Astrocyte (in vitro differentiated cells and primary cell): ENCODE data around the gene SLC4A2. TPM values are rescaled to one million over a fixed set of nuclear protein-coding genes. Genes with fewer than 3 reads are reported as not detected.

Experiments used
- DNase-seq: peaks from one replicate; pipeline ENCODE4 v3.0.0-alpha.2; 2010; ENCODE audit warnings: low read depth
- FAIRE-seq: peaks from 2 replicates; lab custom pipeline; 2011; peaks lifted over from hg19 to GRCh38; lab: Jason Lieb, UNC
- H2AFZ ChIP-seq: 2 replicates; pipeline ENCODE4 v1.6.0; 2012; ENCODE audit warnings: low read depth, low read length, inconsistent platforms
- H3K27ac ChIP-seq: 2 replicates; pipeline ENCODE4 v1.5.1; 2011; ENCODE audit warnings: low read depth, low read length, inconsistent platforms
- H3K27me3 ChIP-seq: 2 replicates; pipeline ENCODE4 v1.6.0; 2011; ENCODE audit warnings: low read length, inconsistent platforms; ENCODE audit not compliant: insufficient read depth
- H3K36me3 ChIP-seq: 2 replicates; pipeline ENCODE4 v1.5.1; 2011; ENCODE audit warnings: low read length, inconsistent platforms; ENCODE audit not compliant: insufficient read depth
- H3K4me1 ChIP-seq: 2 replicates; pipeline ENCODE4 v1.5.1; 2011; ENCODE audit warnings: low read length, inconsistent platforms; ENCODE audit not compliant: insufficient read depth
- H3K4me2 ChIP-seq: 2 replicates; pipeline ENCODE4 v1.6.0; 2012; ENCODE audit warnings: low read length, inconsistent platforms
- H3K4me3 ChIP-seq: 2 replicates; pipeline ENCODE4 v1.5.1; 2011; ENCODE audit warnings: low read depth, mild to moderate bottlenecking, low read length, inconsistent platforms; ENCODE audit not compliant: insufficient read depth
- H3K79me2 ChIP-seq: 2 replicates; pipeline ENCODE4 v1.6.0; 2012; ENCODE audit warnings: mild to moderate bottlenecking, low read length, inconsistent platforms; ENCODE audit not compliant: insufficient read depth
- H3K9ac ChIP-seq: 2 replicates; pipeline ENCODE4 v1.6.0; 2012; ENCODE audit warnings: mild to moderate bottlenecking, low read length, inconsistent platforms
- H3K9me3 ChIP-seq: 2 replicates; pipeline ENCODE4 v1.5.1; 2012; ENCODE audit warnings: low read depth, mild to moderate bottlenecking, low read length, inconsistent platforms; ENCODE audit not compliant: insufficient read depth
- H4K20me1 ChIP-seq: 2 replicates; pipeline ENCODE4 v1.6.0; 2012; ENCODE audit warnings: low read length, inconsistent platforms; ENCODE audit not compliant: insufficient read depth
- H3K27ac Mint-ChIP-seq: one replicate; pipeline ENCODE4 v1.8.0; 2021; ENCODE audit warnings: mild to moderate bottlenecking, mixed read lengths; ENCODE audit not compliant: unreplicated experiment
- H3K27me3 Mint-ChIP-seq: one replicate; pipeline ENCODE4 v1.8.0; 2021; ENCODE audit warnings: low read depth, mixed read lengths; ENCODE audit not compliant: unreplicated experiment
- H3K36me3 Mint-ChIP-seq: one replicate; pipeline ENCODE4 v1.8.0; 2021; ENCODE audit warnings: low read depth, mixed read lengths; ENCODE audit not compliant: unreplicated experiment
- H3K4me1 Mint-ChIP-seq: one replicate; pipeline ENCODE4 v1.8.0; 2021; ENCODE audit warnings: low read depth, mixed read lengths; ENCODE audit not compliant: unreplicated experiment
- H3K4me3 Mint-ChIP-seq: one replicate; pipeline ENCODE4 v1.8.0; 2021; ENCODE audit warnings: mild to moderate bottlenecking, moderate library complexity, mixed read lengths; ENCODE audit not compliant: unreplicated experiment
- H3K9me3 Mint-ChIP-seq: one replicate; pipeline ENCODE4 v1.8.0; 2021; ENCODE audit warnings: mild to moderate bottlenecking, mixed read lengths; ENCODE audit not compliant: unreplicated experiment
- CTCF ChIP-seq: IDR thresholded peaks from 2 replicates; pipeline ENCODE4 v1.5.1; 2011; ENCODE audit warnings: low read depth, mild to moderate bottlenecking, inconsistent platforms, low read length, moderate library complexity; ENCODE audit not compliant: insufficient read depth
- EZH2 ChIP-seq: IDR thresholded peaks from 2 replicates; pipeline ENCODE4 v1.6.1; 2012; ENCODE audit warnings: mild to moderate bottlenecking, low read length, inconsistent platforms; ENCODE audit not compliant: insufficient read depth
- total RNA-seq: library from RNA; stranded (reverse); gene quantifications from 2 replicates; pipeline ENCODE4 v1.2.1, GENCODE V29; 2021

The SLC4A2 gene
- total RNA-seq, 1 donor from 2014 or later: 302 TPM

- Mint-ChIP-seq H3K4me1 (peaks cover 35% of the 10 kb centered on the region), H3K27ac (peak overlapping the region; percentile 83), H3K27me3 (no peaks in the 10 kb centered on the region), H3K4me3 (peak overlapping the region; percentile 92), H3K9me3 (no peaks in the 10 kb centered on the region), H3K36me3 (peaks cover 4% of the 10 kb centered on the region)
- Histone ChIP-seq H3K79me2 (peaks cover 61% of the 10 kb centered on the region), H4K20me1 (peaks cover 53% of the 10 kb centered on the region), H3K36me3 (no peaks in the 10 kb centered on the region), H3K4me1 (peaks cover 36% of the 10 kb centered on the region), H2AFZ (peak overlapping the region; percentile 63), H3K9ac (peak overlapping the region; percentile 82), H3K9me3 (no peaks in the 10 kb centered on the region), H3K27me3 (no peaks in the 10 kb centered on the region), H3K4me2 (peak overlapping the region; percentile 99), H3K27ac (peak overlapping the region; percentile 59), H3K4me3 (peak overlapping the region; percentile 83)
- no peak for FAIRE-seq
- peak; percentile 34 for DNase-seq
- TF ChIP-seq EZH2: no peak
- TF ChIP-seq CTCF: no peak
Measured at GRCh38 chr7:151087245-151088018, 28.0 kb downstream of the SLC4A2 start.

GRCh38 chr7:151088019-151088855, 28.8 kb downstream of the SLC4A2 start:
- H3K4me1 ChIP-seq: peaks cover 32% of the 10 kb centered on the region
- peaks cover 65% of the 10 kb centered on the region for H3K79me2 ChIP-seq
- H3K4me2 ChIP-seq: peak overlapping the region; percentile 99
- peak overlapping the region; percentile 82 for H3K9ac ChIP-seq
- no peak for TF ChIP-seq CTCF
- no peak for TF ChIP-seq EZH2
- no peaks in the 10 kb centered on the region for H3K9me3 ChIP-seq
- H3K9me3 Mint-ChIP-seq: no peaks in the 10 kb centered on the region
- H3K36me3 ChIP-seq: no peaks in the 10 kb centered on the region
- no peaks in the 10 kb centered on the region for H3K27me3 Mint-ChIP-seq
- H3K27ac ChIP-seq: peak overlapping the region; percentile 61
- DNase-seq (no peak), FAIRE-seq (no peak)
- peaks cover 5% of the 10 kb centered on the region for H3K36me3 Mint-ChIP-seq
- peaks cover 61% of the 10 kb centered on the region for H4K20me1 ChIP-seq
- peak overlapping the region; percentile 88 for H3K4me3 Mint-ChIP-seq
- H3K27me3 ChIP-seq: no peaks in the 10 kb centered on the region
- peaks cover 34% of the 10 kb centered on the region for H3K4me1 Mint-ChIP-seq
- H3K27ac Mint-ChIP-seq: peak overlapping the region; percentile 83
- H3K4me3 ChIP-seq: peak overlapping the region; percentile 83
- no peak overlapping the region for H2AFZ ChIP-seq
